ENCODE measurements around the gene GSK3B.
"Not testable (repeated sequence)": the region's sequence is repeated elsewhere in the genome, so short reads cannot be mapped to it uniquely, and the experiment has no call there.

DNA sequence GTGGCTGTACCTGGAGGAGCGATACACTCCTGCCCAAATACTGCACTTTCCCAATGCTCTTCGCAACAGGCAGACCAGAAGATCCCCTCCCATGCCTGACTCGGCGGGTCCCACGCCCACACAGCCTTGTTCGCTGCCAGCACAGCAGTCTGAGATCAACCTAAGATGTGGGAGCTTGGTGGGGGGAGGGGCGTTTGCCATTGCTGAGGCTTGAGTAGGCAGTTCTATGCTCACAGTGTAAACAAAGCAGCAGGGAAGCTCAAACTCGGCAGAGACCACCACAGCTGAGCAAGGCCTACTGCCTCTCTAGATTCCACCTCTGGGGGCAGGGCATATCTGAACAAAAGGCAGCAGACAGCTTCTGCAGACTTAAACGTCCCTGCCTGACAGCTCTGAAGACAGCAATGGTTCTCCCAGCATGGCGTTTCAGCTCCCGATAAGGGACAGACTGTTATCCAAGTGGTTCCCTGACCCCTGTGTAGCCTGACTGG lies 90.2 kb downstream of the GSK3B start:
- TF ChIP-seq, protein P1, sequence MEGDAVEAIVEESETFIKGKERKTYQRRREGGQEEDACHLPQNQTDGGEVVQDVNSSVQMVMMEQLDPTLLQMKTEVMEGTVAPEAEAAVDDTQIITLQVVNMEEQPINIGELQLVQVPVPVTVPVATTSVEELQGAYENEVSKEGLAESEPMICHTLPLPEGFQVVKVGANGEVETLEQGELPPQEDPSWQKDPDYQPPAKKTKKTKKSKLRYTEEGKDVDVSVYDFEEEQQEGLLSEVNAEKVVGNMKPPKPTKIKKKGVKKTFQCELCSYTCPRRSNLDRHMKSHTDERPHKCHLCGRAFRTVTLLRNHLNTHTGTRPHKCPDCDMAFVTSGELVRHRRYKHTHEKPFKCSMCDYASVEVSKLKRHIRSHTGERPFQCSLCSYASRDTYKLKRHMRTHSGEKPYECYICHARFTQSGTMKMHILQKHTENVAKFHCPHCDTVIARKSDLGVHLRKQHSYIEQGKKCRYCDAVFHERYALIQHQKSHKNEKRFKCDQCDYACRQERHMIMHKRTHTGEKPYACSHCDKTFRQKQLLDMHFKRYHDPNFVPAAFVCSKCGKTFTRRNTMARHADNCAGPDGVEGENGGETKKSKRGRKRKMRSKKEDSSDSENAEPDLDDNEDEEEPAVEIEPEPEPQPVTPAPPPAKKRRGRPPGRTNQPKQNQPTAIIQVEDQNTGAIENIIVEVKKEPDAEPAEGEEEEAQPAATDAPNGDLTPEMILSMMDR (conservative IDR thresholded peaks at IDR 0.05 in 1 of 2, IDR thresholded peaks at IDR 0.05 in 1 of 2; ENCODE audit: low read depth in 1 of 2, low read length in 2 of 2) = not testable (repeated sequence)
- not testable (repeated sequence) for TF ChIP-seq EZH2 (IDR thresholded peaks at IDR 0.05; ENCODE audit: low read length, missing control alignments)

All from fibroblast of lung (primary cell).